Activated CD8-positive, alpha-beta memory T cell treated with anti-CD3 and anti-CD28 coated beads for 4 hours (primary cell): ENCODE data around the gene PMVK.
"Not testable (repeated sequence)": the region's sequence is repeated elsewhere in the genome, so short reads cannot be mapped to it uniquely, and the experiment has no call there.

Source experiments
- DNase-seq, 2 donors: peaks; one replicate each; pipeline ENCODE4 v3.0.0-alpha.2; 2020; ENCODE audit warnings: low read depth in 2 of 2

PMVK gene

GRCh38 chr1:154925335-154926170 lies 11.0 kb downstream of the PMVK start:
- DNase-seq, result no peak

- no peak for DNase-seq
These were observed 12.8 kb downstream of the PMVK start for GRCh38 chr1:154923695-154924094.

GRCh38 chr1:154913273-154913672 lies 23.2 kb downstream of the PMVK start:
- DNase-seq, result no peak

GRCh38 chr1:154912755-154913154 lies 23.8 kb downstream of the PMVK start:
- DNase-seq, result no peak

GRCh38 chr1:154911691-154912550 lies 24.6 kb downstream of the PMVK start:
- DNase-seq, result no peak

- DNase-seq, result no peak
These were observed 25.7 kb downstream of the PMVK start for GRCh38 chr1:154910851-154911250.

GRCh38 chr1:154908937-154909336 lies 27.6 kb downstream of the PMVK start:
- DNase-seq, result no peak

GRCh38 chr1:154908129-154908528 lies 28.4 kb downstream of the PMVK start:
- DNase-seq, result not testable (repeated sequence)

- DNase-seq, result no peak
These were observed 29.9 kb downstream of the PMVK start for GRCh38 chr1:154906621-154907081.

GRCh38 chr1:154902938-154903566 lies 33.5 kb downstream of the PMVK start:
- DNase-seq, result no peak

GRCh38 chr1:154901591-154901990 lies 34.9 kb downstream of the PMVK start:
- DNase-seq, result no peak

- DNase-seq, result no peak
These were observed 37.5 kb downstream of the PMVK start for GRCh38 chr1:154899041-154899440.

GRCh38 chr1:154896771-154897286 lies 39.7 kb downstream of the PMVK start:
- no peak for DNase-seq

- no peak for DNase-seq
These were observed 40.7 kb downstream of the PMVK start for GRCh38 chr1:154895798-154896197.

- no peak for DNase-seq
These were observed 45.1 kb downstream of the PMVK start for GRCh38 chr1:154891452-154891851.

- DNase-seq, result no peak
These were observed 47.8 kb downstream of the PMVK start for GRCh38 chr1:154888757-154889156.

GRCh38 chr1:154886281-154887015 lies 50.1 kb downstream of the PMVK start:
- no peak for DNase-seq

- DNase-seq, result no peak
These were observed 51.4 kb downstream of the PMVK start for GRCh38 chr1:154884869-154885701.

GRCh38 chr1:154883919-154884868 lies 52.3 kb downstream of the PMVK start:
- no peak for DNase-seq
